ENCODE data around the gene GRAMD2B.
"Not testable (repeated sequence)": the region's sequence is repeated elsewhere in the genome, so short reads cannot be mapped to it uniquely, and the experiment has no call there.

The GRAMD2B gene

GRCh38 chr5:126414874-126415502 is 8.2 kb upstream of the GRAMD2B start:
- DNase-seq: no peak

- no peak for DNase-seq
These were observed 7.4 kb upstream of the GRAMD2B start for GRCh38 chr5:126415789-126416188.

GRCh38 chr5:126416266-126416925 is 6.8 kb upstream of the GRAMD2B start:
- no peak for DNase-seq

GRCh38 chr5:126417178-126417577 is 6.0 kb upstream of the GRAMD2B start:
- DNase-seq: no peak

- no peak for DNase-seq
These were observed 4.1 kb upstream of the GRAMD2B start for GRCh38 chr5:126419102-126419501.

- no peak for DNase-seq
These were observed 5.2 kb downstream of the GRAMD2B start for GRCh38 chr5:126428421-126428820.

GRCh38 chr5:126430631-126431030 is 7.4 kb downstream of the GRAMD2B start:
- no peak for DNase-seq

- DNase-seq: no peak
These were observed 10.5 kb downstream of the GRAMD2B start for GRCh38 chr5:126433701-126434100.

- DNase-seq: no peak
These were observed 12.1 kb downstream of the GRAMD2B start for GRCh38 chr5:126435261-126435660.

GRCh38 chr5:126435714-126436113 is 12.5 kb downstream of the GRAMD2B start:
- DNase-seq: no peak

GRCh38 chr5:126437721-126438120 is 14.5 kb downstream of the GRAMD2B start:
- no peak for DNase-seq

- no peak for DNase-seq
These were observed 15.1 kb downstream of the GRAMD2B start for GRCh38 chr5:126438267-126438666.

GRCh38 chr5:126438868-126439267 is 15.7 kb downstream of the GRAMD2B start:
- no peak for DNase-seq

GRCh38 chr5:126439724-126440123 is 16.5 kb downstream of the GRAMD2B start:
- DNase-seq: not testable (repeated sequence)

- no peak for DNase-seq
These were observed 18.0 kb downstream of the GRAMD2B start for GRCh38 chr5:126441230-126441629.

GRCh38 chr5:126443374-126443851 is 20.2 kb downstream of the GRAMD2B start:
- no peak for DNase-seq

- no peak for DNase-seq
These were observed 20.9 kb downstream of the GRAMD2B start for GRCh38 chr5:126444137-126444536.

GRCh38 chr5:126445502-126446174 is 22.4 kb downstream of the GRAMD2B start:
- DNase-seq: no peak

- no peak for DNase-seq
These were observed 23.5 kb downstream of the GRAMD2B start for GRCh38 chr5:126446498-126447224.

GRCh38 chr5:126448720-126449119 is 25.5 kb downstream of the GRAMD2B start:
- DNase-seq: no peak

GRCh38 chr5:126449751-126450271 is 26.6 kb downstream of the GRAMD2B start:
- peak; percentile 51 for DNase-seq

GRCh38 chr5:126450346-126450745 is 27.1 kb downstream of the GRAMD2B start:
- DNase-seq: peak; percentile 32

GRCh38 chr5:126450907-126451306 is 27.7 kb downstream of the GRAMD2B start:
- DNase-seq: no peak

All from OCI-M1 (cell line).